NCI-H1092 (cell line): Measurements from ENCODE around the gene ZSCAN16.
A peak's percentile ranks its signal among the peaks of the same experiment; 100 is the strongest.

Source experiments
- DNase-seq: peaks from one replicate; lab custom pipeline; 2025; lab: John Stamatoyannopoulos, UW

The ZSCAN16 gene

DNA sequence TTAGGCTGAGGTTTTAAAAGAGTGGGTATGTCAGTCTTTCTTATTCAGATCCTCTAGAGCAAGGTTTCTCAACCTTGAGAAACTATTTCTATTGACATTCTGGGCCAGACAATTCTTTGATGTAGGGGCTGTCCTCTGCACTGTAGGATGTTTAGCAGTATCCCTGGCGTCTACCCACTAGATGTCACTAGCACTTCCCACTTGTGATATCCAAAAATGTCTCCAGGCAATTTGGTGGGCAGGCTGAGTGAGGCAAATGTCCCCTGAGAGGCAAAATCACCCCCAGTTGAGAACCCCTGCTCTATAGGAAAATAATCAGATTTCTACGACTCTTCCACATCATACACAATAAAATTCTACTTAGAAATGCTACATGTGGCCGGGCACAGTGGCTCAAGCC lies 9.6 kb downstream of the ZSCAN16 start:
- no peak for DNase-seq

DNA sequence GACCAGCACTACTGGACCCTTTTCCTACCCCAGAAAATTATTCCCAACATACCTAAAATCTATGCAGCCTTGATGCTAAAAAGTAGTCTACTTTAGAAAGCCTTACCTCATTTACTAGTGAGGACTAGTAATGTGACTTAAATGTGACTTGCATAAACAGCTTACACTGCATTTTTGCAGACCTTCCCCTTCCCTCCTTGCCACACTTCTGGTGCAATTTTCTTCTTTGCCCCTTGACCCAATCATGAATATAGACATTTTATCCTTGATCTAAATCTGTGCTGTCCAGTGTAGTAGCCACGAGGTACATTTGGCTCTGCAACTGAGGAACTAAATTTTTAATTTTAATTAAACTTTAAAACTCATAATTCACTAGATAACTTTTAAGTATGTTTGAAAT lies 10.3 kb downstream of the ZSCAN16 start:
- DNase-seq: no peak

DNA sequence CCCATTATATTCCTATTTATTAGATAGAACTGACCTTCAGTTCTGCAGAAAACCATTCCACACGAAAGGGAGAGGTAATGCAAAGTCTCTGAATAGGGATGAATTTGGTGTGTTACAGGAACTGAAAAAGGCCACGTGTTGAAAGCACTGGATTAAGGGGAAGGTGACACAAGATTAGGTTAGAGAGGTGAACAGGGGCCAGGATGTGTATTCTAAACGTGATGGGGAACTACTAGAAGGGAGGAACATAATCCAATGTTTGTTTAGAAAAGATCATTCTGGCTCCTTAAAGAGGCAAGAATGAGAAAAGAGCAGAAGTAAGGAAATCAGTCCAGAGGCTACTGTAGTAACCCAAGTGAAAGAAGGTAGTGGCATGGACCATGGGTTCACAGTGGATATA lies 11.0 kb downstream of the ZSCAN16 start:
- DNase-seq: no peak

DNA sequence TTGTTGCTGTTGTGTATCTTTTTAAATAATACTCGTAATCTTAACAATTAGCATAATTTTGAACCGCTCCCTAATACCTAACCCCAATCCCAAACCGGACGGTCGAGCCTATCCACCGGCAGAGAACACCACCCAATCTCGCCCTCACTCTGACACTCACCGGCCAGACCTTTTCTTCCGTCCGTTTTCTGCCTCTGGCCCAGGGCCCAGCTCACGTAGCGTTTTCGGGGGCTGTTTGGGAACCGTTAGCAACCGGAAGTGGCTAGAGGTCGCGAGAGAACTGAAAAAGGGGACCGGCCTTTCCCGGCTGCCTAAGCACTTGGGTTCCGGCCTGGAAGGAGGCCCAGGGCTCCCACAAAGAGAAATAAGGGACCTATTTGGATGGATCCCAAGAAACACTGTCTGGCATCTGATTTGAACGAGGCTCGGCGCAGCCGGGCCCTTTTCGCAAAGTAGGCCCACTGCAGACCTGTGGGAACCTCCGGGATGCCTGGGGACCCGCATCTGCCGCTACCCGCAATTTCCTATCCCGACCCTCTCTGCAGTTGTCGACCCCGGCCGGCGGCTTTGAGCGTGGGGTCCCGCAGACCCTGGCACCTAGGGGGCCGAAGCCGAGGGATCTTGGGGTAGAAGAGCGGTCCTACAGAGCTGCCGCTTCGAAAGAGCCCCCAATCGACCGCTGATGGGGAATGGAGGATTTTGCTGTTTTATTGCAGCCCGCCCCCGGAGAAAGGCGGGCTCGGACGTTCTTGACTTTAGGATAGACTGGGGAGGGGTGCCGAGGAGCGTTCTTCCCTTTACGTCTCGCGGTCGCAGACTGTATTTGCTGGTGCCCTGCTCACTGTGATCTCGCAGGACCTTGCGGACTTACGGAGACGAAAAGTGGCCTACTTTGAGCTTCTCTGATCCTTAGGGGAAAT lies 12.4 kb downstream of the ZSCAN16 start:
- peak; percentile 87 for DNase-seq

DNA sequence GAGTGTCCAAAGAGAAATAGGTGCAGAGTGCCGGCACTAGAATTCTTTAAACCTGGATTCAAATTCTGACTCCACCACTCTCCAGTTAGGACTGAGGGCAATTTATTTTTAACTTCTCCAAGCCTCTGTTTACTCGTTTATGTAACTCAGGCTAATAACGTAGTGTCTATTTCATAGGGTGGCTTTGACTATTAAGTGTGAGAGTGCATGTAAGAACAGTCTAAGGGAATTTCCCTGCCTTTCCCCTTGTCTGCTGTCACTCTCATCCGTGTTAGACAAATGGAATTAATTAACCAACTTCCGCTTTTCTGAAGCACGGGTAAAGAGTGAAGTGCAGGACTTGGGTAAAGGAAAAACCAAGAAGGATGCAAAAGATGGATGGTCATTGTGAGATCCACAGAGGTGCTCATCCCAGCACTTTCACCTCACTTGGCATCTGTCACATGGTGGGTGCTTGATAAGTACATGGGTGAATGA lies 13.1 kb downstream of the ZSCAN16 start:
- DNase-seq: no peak

DNA sequence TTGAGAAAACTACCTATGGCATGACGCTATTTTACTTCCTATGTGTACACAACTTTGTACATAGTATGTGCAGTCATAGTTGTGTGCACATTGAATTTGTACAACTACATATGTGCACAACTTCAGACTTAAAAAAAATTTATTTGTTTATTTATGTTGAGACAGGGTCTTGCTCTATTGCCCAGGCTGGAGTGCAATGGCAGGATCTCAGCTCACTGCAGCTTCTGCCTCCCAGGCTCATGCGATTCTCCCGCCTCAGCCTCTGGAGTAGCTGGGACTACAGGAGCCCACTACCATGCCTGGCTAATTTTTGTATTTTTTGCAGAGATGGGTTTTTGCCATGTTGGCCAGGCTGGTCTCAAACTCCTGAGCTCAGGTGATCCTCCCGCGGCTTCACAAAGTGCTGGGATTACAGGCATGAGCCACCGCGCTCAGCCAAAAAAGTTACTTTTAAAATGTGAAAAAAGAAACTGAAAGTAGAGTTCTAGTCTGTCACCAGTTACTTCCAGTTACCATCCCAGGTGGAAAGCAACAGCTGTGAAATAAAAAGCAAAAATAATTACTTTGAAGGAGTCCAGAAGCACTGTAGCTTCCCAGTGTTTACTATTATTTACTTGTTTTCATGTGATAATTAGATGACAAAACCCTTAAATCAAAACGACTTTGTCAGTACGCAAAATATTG lies 15.6 kb downstream of the ZSCAN16 start:
- DNase-seq: no peak

DNA sequence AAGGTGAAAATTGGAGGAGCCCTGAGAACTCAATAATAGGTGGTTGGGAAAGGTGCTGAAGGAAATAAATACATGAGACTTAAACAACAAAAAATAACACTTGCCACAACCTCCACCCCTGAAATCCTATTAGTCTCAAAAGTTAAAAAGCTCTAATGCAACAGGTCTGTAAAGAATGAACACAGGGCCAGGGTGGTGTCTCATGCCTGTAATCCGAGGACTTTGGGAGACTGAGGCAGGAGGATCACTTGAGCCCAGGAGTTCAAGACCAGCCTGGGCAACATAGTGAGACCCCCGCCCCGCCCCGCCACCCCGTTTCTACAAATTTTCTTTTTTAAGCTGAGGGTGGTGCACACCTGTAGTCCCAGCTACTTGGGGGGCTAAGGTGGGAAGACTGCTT lies 16.2 kb downstream of the ZSCAN16 start:
- no peak for DNase-seq

DNA sequence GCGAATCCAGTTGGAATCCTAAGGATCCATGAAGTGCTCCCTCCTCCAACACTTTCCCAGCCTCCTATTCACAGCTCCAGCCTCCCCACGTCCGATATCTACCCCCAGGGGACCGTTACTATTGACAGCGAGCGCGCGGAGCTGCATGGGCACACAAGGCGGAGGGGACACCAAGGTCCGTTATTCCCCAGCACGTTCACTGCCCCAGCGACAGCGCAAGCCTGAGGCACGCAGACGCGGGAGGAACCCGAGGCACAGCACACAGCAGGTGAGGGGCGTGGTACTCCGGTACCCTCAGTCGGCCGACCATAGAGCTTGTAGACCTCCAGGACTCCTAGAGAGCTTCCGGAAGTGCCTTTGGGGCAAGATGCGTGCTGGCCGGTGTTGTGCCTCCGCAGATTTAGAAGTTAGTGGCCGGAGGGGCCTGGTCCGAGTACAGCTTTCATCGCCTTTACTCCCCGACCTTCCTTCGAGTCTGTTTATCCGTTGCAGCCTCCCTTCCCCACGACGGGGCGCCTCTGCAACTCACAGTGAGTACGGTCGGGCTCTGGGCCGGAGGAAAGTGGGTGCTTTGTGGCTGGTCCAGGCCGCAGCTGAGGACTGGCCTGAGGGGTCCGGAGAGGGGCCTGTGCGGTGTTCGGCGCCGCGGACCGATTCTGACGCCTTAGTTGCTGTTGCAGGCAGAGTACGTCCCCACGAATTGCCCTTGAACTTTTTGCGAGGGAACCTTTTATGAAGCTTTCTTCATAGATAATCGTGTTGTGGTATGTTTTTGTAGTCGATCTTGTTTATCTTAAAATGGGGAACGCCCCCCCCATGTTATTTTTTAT lies 17.3 kb downstream of the ZSCAN16 start, which contains the start of gene ZKSCAN8:
TSS of gene ZKSCAN8 (plus strand) at position 384 of the 830 bp plus-strand sequence. CDS start 6,525 bp downstream, outside the sequence.
- peak; percentile 78 for DNase-seq

DNA sequence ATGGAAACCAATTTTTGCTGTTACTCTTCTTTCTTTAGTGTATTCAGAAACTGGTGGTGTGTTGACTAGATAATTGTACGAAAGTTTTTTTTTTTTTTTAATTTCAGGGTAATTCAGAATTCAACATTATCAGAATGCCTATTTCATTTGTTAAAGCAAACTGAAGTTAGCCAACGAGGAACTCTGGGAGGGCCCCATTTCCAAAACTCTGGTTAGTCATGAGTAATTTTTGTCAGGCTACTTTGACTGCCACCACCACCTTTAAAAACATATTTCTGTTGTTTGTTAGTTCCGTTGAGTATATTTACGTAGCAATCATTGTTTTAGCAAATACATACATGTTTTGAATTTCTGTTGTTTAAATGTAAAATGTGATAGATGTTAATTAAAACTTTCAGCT lies 18.0 kb downstream of the ZSCAN16 start:
- DNase-seq: no peak

DNA sequence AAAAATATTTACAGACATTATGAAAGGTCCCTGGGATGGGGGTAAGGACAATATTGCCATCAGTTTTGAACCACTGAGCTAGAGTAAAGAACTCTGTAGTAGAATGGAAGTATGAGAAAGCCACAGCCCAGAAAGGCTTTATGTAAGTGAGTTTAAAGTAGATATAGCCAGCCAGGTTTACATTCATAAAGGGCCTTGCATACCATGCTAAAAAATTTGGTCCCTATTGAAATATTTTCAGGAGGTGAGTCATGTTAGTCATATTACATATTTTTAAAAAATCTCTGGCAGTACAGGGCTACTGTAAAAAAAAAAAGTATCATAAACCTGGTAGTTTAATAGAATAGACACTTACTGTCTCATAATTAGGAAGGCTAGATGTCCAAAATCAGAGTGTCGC lies 20.8 kb downstream of the ZSCAN16 start:
- DNase-seq: no peak

DNA sequence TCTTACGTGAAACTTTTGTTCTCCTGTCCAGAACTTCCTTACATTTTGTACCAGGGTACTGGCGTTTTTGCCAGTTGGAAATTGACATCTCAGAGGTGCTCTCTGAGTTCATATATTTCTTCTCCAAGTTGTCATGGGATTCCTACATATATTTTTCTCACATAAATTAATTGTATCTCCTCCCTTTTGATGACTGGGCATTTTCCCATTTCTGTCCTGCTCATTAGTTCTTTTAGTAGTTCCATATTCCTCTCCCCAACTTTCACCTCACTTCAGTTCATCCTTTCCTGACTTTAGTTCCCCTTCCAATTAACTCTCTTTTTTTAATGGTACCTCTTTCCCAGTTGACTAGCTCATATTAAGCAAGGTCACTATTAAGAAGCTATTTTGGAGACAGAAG lies 28.1 kb downstream of the ZSCAN16 start:
- no peak for DNase-seq

DNA sequence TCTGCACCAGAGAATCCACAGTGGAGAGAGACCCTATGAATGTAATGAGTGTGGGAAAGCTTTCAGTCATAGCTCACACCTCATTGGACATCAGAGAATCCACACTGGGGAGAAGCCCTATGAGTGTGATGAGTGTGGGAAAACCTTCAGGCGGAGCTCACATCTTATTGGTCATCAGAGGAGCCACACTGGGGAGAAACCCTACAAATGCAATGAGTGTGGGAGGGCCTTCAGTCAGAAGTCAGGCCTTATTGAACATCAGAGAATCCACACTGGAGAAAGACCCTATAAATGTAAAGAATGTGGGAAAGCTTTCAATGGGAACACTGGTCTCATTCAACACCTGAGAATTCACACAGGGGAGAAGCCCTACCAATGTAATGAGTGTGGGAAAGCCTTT lies 29.1 kb downstream of the ZSCAN16 start:
- DNase-seq: no peak

DNA sequence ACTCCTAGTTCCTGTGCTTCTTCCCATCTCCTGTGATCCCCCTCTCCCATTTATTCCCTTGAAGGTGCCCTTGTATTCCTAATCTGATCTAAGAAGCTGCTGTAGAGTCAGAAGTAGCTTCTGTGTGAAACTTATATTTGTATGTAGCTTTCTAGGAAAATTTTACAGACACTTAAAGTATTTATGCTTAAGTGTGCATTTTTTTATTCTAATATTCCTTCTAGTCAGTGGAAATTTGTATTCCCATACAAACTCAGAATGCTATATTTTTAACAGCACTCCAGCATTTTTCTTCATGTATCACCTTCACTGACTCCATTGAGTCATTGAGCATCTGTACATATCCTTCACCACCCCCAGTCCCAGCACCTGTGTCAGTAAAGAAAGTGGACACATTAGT lies 29.9 kb downstream of the ZSCAN16 start:
- no peak for DNase-seq

DNA sequence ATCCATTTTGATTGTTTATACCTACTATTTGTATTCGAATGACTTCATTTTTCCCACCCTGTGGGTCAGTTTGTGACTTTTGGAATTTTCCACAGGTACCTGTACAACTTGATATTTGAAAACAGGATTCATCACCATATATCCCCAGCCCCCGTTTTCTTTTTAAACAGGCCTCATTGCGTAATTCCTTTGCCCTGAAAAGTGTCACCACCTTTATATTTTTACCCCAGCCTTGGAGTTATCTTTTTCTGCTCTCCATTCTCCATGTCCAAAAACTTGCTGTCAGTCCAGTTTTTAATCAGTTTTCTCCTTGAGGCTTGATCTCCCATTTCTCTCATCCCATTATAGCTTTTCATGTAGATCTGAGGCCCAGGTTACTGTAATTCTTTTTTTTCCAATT lies 33.9 kb downstream of the ZSCAN16 start:
- DNase-seq: no peak

DNA sequence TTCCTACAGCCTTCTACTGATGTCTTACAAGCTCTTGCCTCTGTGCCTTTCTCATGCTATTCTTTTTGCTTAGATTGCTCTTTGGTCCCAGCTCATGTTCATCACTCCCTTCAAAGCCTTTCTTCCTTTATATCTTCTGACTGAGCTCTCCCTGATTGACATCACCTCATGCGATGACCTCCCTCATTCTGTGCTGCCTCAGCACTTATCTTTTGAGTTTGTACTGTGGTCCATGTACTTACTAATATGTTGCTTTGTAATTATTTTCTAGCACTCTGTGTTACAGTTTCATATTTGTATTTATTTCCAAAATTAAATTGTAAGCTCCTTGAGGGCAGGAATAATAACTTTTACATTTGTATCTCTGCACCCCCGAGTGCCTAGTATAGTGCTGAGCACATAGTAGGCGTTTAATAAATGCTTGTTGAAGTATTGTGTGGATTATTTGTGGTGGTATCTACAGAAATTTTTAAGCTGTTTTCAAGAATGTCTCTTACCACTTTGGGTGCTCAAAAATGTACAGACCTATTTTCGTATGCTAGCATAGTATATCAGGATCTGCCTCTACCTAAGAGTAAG lies 34.7 kb downstream of the ZSCAN16 start:
- DNase-seq: no peak

DNA sequence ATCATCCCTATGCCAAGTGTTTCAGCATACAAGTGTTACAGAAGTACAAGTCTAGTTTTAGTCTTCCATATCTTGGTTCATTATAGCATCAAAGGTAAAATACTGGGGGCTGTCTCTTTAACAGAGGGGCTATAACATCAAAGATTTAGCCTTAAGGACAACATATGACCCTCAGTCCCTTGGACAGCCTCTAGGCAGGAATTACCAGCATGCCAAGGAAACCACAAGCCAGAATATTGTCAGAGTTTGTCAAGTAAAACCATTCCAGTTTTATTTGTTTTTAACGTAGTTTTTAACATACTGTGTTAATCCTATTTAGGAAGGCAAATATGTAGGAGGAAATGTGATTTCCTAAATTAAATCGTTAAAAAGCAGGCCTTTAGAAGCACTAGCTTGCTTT lies 35.8 kb downstream of the ZSCAN16 start:
- no peak for DNase-seq

DNA sequence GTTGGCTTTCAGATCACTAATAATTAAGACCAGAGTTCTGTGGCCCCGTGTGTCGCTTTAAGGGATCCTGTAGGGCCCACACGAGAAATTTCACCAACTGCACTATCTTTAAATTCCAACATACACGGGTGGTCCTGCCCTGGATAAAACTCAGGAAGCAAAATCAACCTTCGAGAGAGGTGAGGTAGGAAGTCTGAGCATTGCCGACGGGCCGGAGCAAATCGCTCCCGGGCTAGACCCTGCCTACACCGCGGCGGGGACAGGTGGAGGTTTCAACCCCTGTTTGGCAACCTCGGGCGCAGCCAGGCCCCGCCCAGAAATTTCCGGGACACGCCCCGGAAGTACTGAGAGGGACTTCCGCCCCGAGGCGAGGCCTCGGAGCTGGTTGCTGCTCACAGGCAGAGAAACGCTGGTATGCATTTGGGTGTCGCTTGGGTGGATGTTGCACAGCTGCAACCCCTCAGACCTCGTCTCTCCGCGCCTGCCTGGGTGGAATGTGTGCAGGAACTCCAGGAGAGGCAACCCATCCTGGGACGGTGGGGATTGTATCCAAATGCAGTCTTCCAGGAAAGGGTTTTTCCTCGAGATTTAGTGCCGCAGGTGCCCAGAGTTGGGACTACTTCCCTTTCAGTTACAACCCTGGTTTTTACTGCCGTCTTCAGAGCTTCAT lies 37.1 kb downstream of the ZSCAN16 start:
- no peak for DNase-seq

DNA sequence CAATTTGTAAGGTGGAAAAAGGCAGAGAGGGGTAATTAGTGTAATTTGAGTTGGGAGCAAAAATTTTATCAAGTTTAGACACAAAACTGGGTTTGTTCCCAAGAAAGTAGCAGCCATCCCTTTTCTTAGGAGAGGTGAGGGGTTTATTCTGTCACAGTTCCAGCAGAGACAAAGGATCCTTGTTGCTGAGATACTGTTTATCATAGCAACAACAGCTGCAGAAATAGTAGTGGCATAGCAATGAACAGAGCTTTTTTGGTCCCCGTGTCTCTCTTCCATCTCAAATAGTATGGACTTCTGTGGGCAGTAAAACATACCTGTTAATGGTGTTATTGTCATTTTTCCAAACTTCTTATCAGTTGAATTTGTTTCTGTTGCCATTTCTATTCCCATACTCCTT lies 41.2 kb downstream of the ZSCAN16 start:
- no peak for DNase-seq

DNA sequence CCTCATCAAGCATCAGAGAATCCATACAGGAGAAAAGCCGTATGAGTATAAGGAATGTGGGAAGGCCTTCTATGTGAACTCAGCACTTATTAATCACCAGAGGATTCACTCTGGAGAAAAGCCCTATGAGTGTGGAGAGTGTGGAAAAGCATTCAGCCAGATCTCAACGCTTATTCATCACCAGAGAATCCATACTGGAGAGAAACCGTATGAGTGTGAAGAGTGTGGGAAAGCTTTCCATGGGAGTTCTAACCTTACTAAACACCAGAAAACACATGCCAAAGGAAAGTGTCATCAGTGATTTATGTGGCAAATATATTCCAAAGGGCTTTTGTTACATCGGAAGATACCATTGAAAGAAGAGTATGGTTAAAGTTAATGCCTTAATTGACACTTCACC lies 42.7 kb downstream of the ZSCAN16 start:
- no peak for DNase-seq

DNA sequence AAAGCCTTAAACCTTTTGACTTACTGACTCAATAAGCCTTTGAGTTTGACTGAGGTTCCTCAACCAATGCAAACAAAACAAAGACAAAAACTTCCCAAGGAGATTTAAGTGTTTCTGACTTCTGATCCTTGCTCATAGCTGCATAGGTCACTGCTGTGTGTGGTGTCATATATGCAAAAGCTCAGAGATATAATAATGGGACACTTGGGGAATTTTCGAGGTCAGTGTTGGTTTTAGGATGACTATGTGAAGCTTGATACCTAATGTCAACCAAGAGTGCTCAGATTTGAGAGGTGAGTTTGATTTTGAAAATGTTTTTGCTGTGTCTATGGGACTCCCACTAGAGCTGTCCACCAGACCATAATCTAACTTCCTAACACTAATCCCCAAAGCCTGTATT lies 43.5 kb downstream of the ZSCAN16 start:
- no peak for DNase-seq

DNA sequence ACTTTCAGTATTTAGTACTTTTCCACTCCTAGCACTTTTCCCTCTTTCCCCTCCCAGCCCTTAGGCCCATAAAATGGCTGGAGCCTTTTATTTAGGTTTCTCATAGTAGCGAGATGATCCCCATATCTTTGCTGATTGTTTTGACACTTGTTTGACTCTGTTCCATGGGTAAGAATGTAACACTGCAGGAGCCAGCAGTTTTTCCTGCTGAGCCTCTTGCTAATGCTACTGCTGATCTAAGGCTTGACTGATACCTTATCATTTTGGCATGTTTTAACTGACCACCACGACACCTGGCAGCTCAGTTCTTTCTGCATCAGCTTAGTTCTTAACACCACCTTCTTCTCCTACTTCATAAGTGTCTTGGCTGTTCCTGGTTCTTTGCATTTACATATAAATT lies 46.9 kb downstream of the ZSCAN16 start:
- DNase-seq: no peak
